ENCODE data around the gene TMEM132C. TPM values are rescaled to one million over a fixed set of nuclear protein-coding genes. Genes with fewer than 3 reads are reported as not detected.

Gene TMEM132C
- total RNA-seq, 1 donor from 2014 or later: not detected

DNA sequence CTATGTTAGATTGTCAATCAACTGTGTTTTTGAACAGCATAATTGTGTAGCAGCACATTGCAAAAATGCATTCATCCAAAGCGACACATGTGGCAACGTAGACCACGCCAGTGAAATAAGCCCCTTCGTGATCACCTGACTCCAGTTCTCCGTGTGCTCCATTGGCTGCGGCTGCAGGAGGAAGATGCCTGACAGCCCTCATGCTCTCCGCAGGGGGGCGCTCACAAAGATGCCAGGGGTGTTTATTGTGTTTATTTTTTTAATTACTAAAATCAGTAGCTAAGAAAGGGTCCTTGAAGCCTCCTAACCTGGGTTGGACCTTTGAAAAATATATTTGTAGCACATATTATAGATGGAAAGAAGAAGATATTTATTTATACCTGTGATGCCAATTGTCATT, 440.5 kb downstream of the TMEM132C start:
- Mint-ChIP-seq H3K27ac (no peak overlapping the region), H3K4me3 (no peak overlapping the region), H3K9me3 (no peaks in the 10 kb centered on the region), H3K36me3 (ENCODE audit: low read depth) (no peaks in the 10 kb centered on the region), H3K4me1 (no peaks in the 10 kb centered on the region), H3K27me3 (peaks cover 5% of the 10 kb centered on the region)
- DNase-seq: no peak
- intact Hi-C loops (cut with micrococcal nuclease): no loop called here
- no peak for ATAC-seq (ENCODE audit: low read depth)
- TF ChIP-seq, protein P1, sequence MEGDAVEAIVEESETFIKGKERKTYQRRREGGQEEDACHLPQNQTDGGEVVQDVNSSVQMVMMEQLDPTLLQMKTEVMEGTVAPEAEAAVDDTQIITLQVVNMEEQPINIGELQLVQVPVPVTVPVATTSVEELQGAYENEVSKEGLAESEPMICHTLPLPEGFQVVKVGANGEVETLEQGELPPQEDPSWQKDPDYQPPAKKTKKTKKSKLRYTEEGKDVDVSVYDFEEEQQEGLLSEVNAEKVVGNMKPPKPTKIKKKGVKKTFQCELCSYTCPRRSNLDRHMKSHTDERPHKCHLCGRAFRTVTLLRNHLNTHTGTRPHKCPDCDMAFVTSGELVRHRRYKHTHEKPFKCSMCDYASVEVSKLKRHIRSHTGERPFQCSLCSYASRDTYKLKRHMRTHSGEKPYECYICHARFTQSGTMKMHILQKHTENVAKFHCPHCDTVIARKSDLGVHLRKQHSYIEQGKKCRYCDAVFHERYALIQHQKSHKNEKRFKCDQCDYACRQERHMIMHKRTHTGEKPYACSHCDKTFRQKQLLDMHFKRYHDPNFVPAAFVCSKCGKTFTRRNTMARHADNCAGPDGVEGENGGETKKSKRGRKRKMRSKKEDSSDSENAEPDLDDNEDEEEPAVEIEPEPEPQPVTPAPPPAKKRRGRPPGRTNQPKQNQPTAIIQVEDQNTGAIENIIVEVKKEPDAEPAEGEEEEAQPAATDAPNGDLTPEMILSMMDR (IDR thresholded peaks at IDR 0.05): no peak
- ChIA-PET POLR2A (no interaction called here), CTCF (no interaction called here)

DNA sequence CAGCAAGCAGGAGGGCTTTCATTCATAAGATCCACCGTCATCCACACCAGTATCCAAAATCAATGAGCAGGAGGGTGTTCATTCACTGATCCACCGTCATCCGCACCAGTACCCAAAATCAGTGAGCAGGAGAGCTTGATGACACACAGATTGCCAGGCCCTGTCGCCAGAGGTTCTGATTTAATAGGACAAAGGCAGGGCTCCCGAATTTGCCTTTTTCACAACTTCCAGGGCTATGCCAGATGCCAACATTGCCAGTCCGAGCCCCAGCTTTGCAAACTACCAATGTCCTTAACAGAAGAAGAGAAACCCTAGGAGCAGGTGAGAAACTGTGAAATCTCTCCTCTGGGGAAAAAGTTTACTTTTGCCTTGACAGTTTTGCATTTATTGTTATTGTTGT, 441.8 kb downstream of the TMEM132C start:
- ChIA-PET CTCF (no interaction called here), POLR2A (no interaction called here)
- Mint-ChIP-seq H3K4me3 (no peak overlapping the region), H3K27ac (no peak overlapping the region), H3K4me1 (no peaks in the 10 kb centered on the region), H3K9me3 (no peaks in the 10 kb centered on the region), H3K27me3 (no peaks in the 10 kb centered on the region), H3K36me3 (ENCODE audit: low read depth) (no peaks in the 10 kb centered on the region)
- TF ChIP-seq, protein P1 (IDR thresholded peaks at IDR 0.05): no peak
- intact Hi-C loops (cut with micrococcal nuclease): no loop called here
- ATAC-seq (ENCODE audit: low read depth) (no peak), DNase-seq (no peak)

DNA sequence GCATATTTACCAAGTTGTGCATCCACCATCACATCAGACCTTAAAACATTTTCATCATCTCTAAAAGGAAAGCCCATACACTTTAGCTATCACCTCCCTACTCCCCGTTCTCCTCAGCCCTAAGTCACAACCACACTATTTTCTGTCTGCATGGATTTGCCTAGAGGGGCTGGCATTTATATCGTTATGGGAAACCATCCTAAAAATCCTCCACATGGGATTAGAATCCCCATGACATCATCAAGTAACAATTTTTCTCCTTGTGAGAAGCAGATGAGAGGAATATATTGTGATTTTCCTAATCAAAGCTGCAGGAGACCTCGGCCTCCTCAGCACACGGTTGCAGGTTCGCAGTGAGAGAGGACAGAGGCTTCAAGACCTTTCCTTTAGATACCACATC, 442.7 kb downstream of the TMEM132C start:
- intact Hi-C loops (cut with micrococcal nuclease): no loop called here
- CTCF ChIA-PET: no interaction called here

GRCh38 chr12:128711486-128711885, 444.5 kb downstream of the TMEM132C start:
- H3K27ac Mint-ChIP-seq: no peak overlapping the region

More for the DNA sequence above, 442.7 kb downstream of the TMEM132C start:
- Mint-ChIP-seq H3K9me3 (no peaks in the 10 kb centered on the region), H3K27ac (no peak overlapping the region), H3K27me3 (no peaks in the 10 kb centered on the region), H3K4me1 (no peaks in the 10 kb centered on the region), H3K4me3 (no peak overlapping the region), H3K36me3 (ENCODE audit: low read depth) (no peaks in the 10 kb centered on the region)
- TF ChIP-seq, protein P1 (IDR thresholded peaks at IDR 0.05): no peak
- ATAC-seq (ENCODE audit: low read depth): no peak
- DNase-seq: no peak
- POLR2A ChIA-PET: no interaction called here

GRCh38 chr12:128712622-128713021, 445.7 kb downstream of the TMEM132C start:
- intact Hi-C loops (cut with micrococcal nuclease): no loop called here
- H3K27me3 Mint-ChIP-seq: no peaks in the 10 kb centered on the region
- TF ChIP-seq, protein P1 (IDR thresholded peaks at IDR 0.05): no peak
- DNase-seq (no peak), ATAC-seq (ENCODE audit: low read depth) (no peak)
- POLR2A ChIA-PET: no interaction called here
- no peak overlapping the region for H3K27ac Mint-ChIP-seq
- CTCF ChIA-PET: no interaction called here
- no peaks in the 10 kb centered on the region for H3K36me3 Mint-ChIP-seq (ENCODE audit: low read depth)
- H3K4me1 Mint-ChIP-seq: no peaks in the 10 kb centered on the region
- peaks cover 3% of the 10 kb centered on the region for H3K9me3 Mint-ChIP-seq
- H3K4me3 Mint-ChIP-seq: no peak overlapping the region

More at GRCh38 chr12:128711486-128711885, 444.5 kb downstream of the TMEM132C start:
- Mint-ChIP-seq H3K4me3 (no peak overlapping the region), H3K4me1 (no peaks in the 10 kb centered on the region), H3K36me3 (ENCODE audit: low read depth) (no peaks in the 10 kb centered on the region), H3K27me3 (no peaks in the 10 kb centered on the region), H3K9me3 (no peaks in the 10 kb centered on the region)
- no peak for ATAC-seq (ENCODE audit: low read depth)
- CTCF ChIA-PET: no interaction called here
- intact Hi-C loops (cut with micrococcal nuclease): no loop called here
- no peak for DNase-seq
- POLR2A ChIA-PET: no interaction called here
- TF ChIP-seq, protein P1 (IDR thresholded peaks at IDR 0.05): no peak

Data from activated B cell treated with CpG ODN at 0.5 μM for 24 hours (primary cell).